H1 (cell line): ENCODE data around the gene SLC9A2. TPM values are rescaled to one million over a fixed set of nuclear protein-coding genes. Genes with fewer than 3 reads are reported as not detected.

Source experiments
- CTCF ChIA-PET: fragments of 300-600 bp; sonication (Branson Sonifier 250); formaldehyde crosslinking; loops from one replicate; lab custom pipeline; 2021; ENCODE audit not compliant: partially characterized antibody; lab: Charles Lee
- POLR2A ChIA-PET: fragments of 300-600 bp; sonication (Branson Sonifier 250); formaldehyde crosslinking; loops from one replicate; lab custom pipeline; 2021; ENCODE audit warnings: inconsistent platforms; ENCODE audit not compliant: partially characterized antibody; lab: Charles Lee
- DNase-seq, 2 experiments: peaks; one replicate each; pipeline versions ENCODE4 v3.0.0 to v3.0.0-alpha.2; 2010 to 2022; ENCODE audit warnings: low spot score in 2 of 2, low read depth in 1 of 2, mixed read lengths in 1 of 2
- FAIRE-seq: peaks from 2 replicates; lab custom pipeline; 2011; peaks lifted over from hg19 to GRCh38; lab: Jason Lieb, UNC
- H2AFZ ChIP-seq: 2 replicates; pipeline ENCODE4 v1.8.1; 2012; ENCODE audit warnings: low read length, inconsistent platforms
- H2AK5ac ChIP-seq: 2 replicates; pipeline ENCODE4 v1.6.1; 2013; ENCODE audit warnings: low read depth, low read length
- H2BK120ac ChIP-seq: replicated peaks from 2 replicates; pipeline ENCODE3; 2013; ENCODE audit warnings: low read depth, low read length, inconsistent platforms
- H2BK12ac ChIP-seq: 2 replicates; pipeline ENCODE4 v1.6.1; 2013; ENCODE audit warnings: low read depth, low read length
- H2BK15ac ChIP-seq: 2 replicates; pipeline ENCODE4 v1.6.1; 2013; ENCODE audit warnings: low read length
- H2BK20ac ChIP-seq: 2 replicates; pipeline ENCODE4 v1.6.1; 2013; ENCODE audit warnings: low read length
- H2BK5ac ChIP-seq: 2 replicates; pipeline ENCODE4 v1.6.1; 2013; ENCODE audit warnings: low read depth, low read length
- H3K14ac ChIP-seq: 2 replicates; pipeline ENCODE4 v1.6.1; 2013; ENCODE audit warnings: inconsistent platforms; ENCODE audit not compliant: insufficient read length
- H3K18ac ChIP-seq: 2 replicates; pipeline ENCODE4 v1.6.1; 2013; ENCODE audit warnings: low read length; ENCODE audit errors: extremely low read depth
- H3K23ac ChIP-seq: 2 replicates; pipeline ENCODE4 v1.6.1; 2013; ENCODE audit warnings: inconsistent platforms; ENCODE audit not compliant: insufficient read length
- H3K23me2 ChIP-seq: 2 replicates; pipeline ENCODE4 v1.6.1; 2013; ENCODE audit warnings: low read depth, low read length
- H3K27ac ChIP-seq: 2 replicates; pipeline ENCODE4 v1.6.1; 2011; ENCODE audit warnings: low read depth, low read length, inconsistent platforms
- H3K27me3 ChIP-seq, 4 experiments: replicated peaks in 1 of 4; 1 replicate in 1 of 4; 2 replicates in 3 of 4; pipeline versions ENCODE4 v1.6.1 to v1.8.1; 2011 to 2013; ENCODE audit warnings: low read length in 3 of 4, mild to moderate bottlenecking in 3 of 4, inconsistent platforms in 2 of 4, mixed read lengths in 2 of 4, moderate library complexity in 1 of 4; ENCODE audit not compliant: control insufficient read depth in 3 of 4, insufficient read depth in 3 of 4; ENCODE audit errors: extremely low read depth in 1 of 4
- H3K36me3 ChIP-seq, 4 experiments: 2 replicates each; pipeline versions ENCODE4 v1.6.1 to v1.8.1; 2011 to 2013; ENCODE audit warnings: mild to moderate bottlenecking in 4 of 4, low read length in 3 of 4, moderate library complexity in 2 of 4, control low read depth in 1 of 4, inconsistent platforms in 1 of 4; ENCODE audit not compliant: insufficient read depth in 4 of 4, control insufficient read depth in 2 of 4
- H3K4ac ChIP-seq: replicated peaks from 2 replicates; pipeline ENCODE3; 2013; ENCODE audit warnings: low read length, low read depth, mixed read lengths, inconsistent platforms; ENCODE audit not compliant: insufficient read length
- H3K4me1 ChIP-seq, 4 experiments: replicated peaks in 1 of 4; 1 replicate in 1 of 4; 2 replicates in 3 of 4; pipeline versions ENCODE4 v1.6.1 to v1.8.1; 2011 to 2013; ENCODE audit warnings: low read length in 3 of 4, inconsistent platforms in 2 of 4, mixed read lengths in 1 of 4; ENCODE audit not compliant: insufficient read depth in 4 of 4, control insufficient read depth in 3 of 4
- H3K4me2 ChIP-seq, 2 experiments: 2 replicates each; pipeline versions ENCODE4 v1.6.1 to v1.8.1; 2011 to 2013; ENCODE audit warnings: low read depth in 2 of 2, low read length in 2 of 2, control low read depth in 1 of 2, inconsistent platforms in 1 of 2, mild to moderate bottlenecking in 1 of 2; ENCODE audit not compliant: insufficient read depth in 1 of 2
- H3K4me3 ChIP-seq, 4 experiments: fragments of 200-600, 300-600 bp in 1 of 4; sonication (generic), shearing (Covaris generic), sonication (Bioruptor Twin) in 1 of 4; 2 replicates each; pipeline versions ENCODE4 v1.5.1 to v1.8.1; 2011 to 2016; ENCODE audit warnings: low read length in 4 of 4, low read depth in 3 of 4, control low read depth in 2 of 4, inconsistent platforms in 2 of 4, mild to moderate bottlenecking in 2 of 4, mixed read lengths in 1 of 4, moderate library complexity in 1 of 4; ENCODE audit not compliant: insufficient read depth in 2 of 4; ENCODE audit errors: extremely low read depth in 1 of 4
- H3K56ac ChIP-seq: replicated peaks from 2 replicates; pipeline ENCODE3; 2013; ENCODE audit warnings: low read depth, mild to moderate bottlenecking, mixed read lengths, low read length, inconsistent platforms; ENCODE audit not compliant: insufficient read length
- H3K79me1 ChIP-seq: 2 replicates; pipeline ENCODE4 v1.6.1; 2013; ENCODE audit warnings: low read depth, low read length, control low read depth
- H3K79me2 ChIP-seq, 2 experiments: 2 replicates each; pipeline versions ENCODE4 v1.6.1 to v1.8.1; 2012 to 2013; ENCODE audit warnings: low read length in 2 of 2, mild to moderate bottlenecking in 2 of 2, inconsistent platforms in 1 of 2; ENCODE audit not compliant: insufficient read depth in 2 of 2, control insufficient read depth in 1 of 2
- H3K9ac ChIP-seq, 4 experiments: replicated peaks in 1 of 4; 1 replicate in 1 of 4; 2 replicates in 3 of 4; pipeline versions ENCODE4 v1.6.1 to v1.8.1; 2011 to 2013; ENCODE audit warnings: low read depth in 3 of 4, low read length in 3 of 4, control low read depth in 2 of 4, mild to moderate bottlenecking in 2 of 4, moderate library complexity in 2 of 4, inconsistent platforms in 1 of 4; ENCODE audit errors: extremely low read depth in 1 of 4
- H3K9me3 ChIP-seq, 2 experiments: 2 replicates each; pipeline versions ENCODE4 v1.6.1 to v1.8.1; 2012 to 2013; ENCODE audit warnings: mild to moderate bottlenecking in 2 of 2, moderate library complexity in 2 of 2, control low read depth in 1 of 2, inconsistent platforms in 1 of 2, low read depth in 1 of 2, low read length in 1 of 2, mixed read lengths in 1 of 2; ENCODE audit not compliant: insufficient read depth in 2 of 2
- H4K20me1 ChIP-seq, 2 experiments: replicated peaks in 1 of 2; 2 replicates each; pipeline versions ENCODE3 to v1.8.1; 2011 to 2013; ENCODE audit warnings: inconsistent platforms in 2 of 2, low read length in 2 of 2, mild to moderate bottlenecking in 1 of 2; ENCODE audit not compliant: insufficient read depth in 2 of 2, control insufficient read depth in 1 of 2
- H4K5ac ChIP-seq: 2 replicates; pipeline ENCODE4 v1.6.1; 2013; ENCODE audit warnings: low read length, low read depth, mixed read lengths, inconsistent platforms; ENCODE audit not compliant: insufficient read length
- H4K8ac ChIP-seq: 2 replicates; pipeline ENCODE4 v1.8.0; 2013; ENCODE audit warnings: mild to moderate bottlenecking, moderate library complexity, low read length, inconsistent platforms; ENCODE audit not compliant: insufficient read depth; ENCODE audit errors: extremely low read depth
- H4K91ac ChIP-seq: replicated peaks from 2 replicates; pipeline ENCODE3; 2013; ENCODE audit warnings: low read length, mixed read lengths, inconsistent platforms; ENCODE audit not compliant: insufficient read length
- BRCA1 ChIP-seq: IDR thresholded peaks from 2 replicates; pipeline ENCODE4 v1.6.1; 2012; ENCODE audit warnings: low read depth, low read length, improper control_type of control experiment
- GTF2F1 ChIP-seq: IDR thresholded peaks from 2 replicates; pipeline ENCODE4 v1.6.1; 2012; ENCODE audit warnings: low read depth, low read length, improper control_type of control experiment, borderline replicate concordance
- JUN ChIP-seq: IDR thresholded peaks from 2 replicates; pipeline ENCODE4 v1.6.1; 2011; ENCODE audit warnings: low read depth, mild to moderate bottlenecking, improper control_type of control experiment, low read length
- KDM5A ChIP-seq: fragments of 200-600 bp; IDR thresholded peaks from 2 replicates; pipeline ENCODE4 v1.7.1; 2012; ENCODE audit warnings: mild to moderate bottlenecking, low read length, inconsistent platforms, mixed read lengths
- MAFK ChIP-seq: IDR thresholded peaks from 2 replicates; pipeline ENCODE4 v1.6.1; 2012; ENCODE audit warnings: low read depth, mild to moderate bottlenecking, improper control_type of control experiment, low read length
- POU5F1 ChIP-seq: IDR thresholded peaks from 2 replicates; pipeline ENCODE4 v1.6.1; 2011; ENCODE audit warnings: low read depth, mild to moderate bottlenecking, low read length, moderate library complexity
- RAD21 ChIP-seq, 2 experiments: IDR thresholded peaks in 1 of 2; conservative IDR thresholded peaks in 1 of 2; 2 replicates each; pipeline ENCODE4 v1.6.1; 2011; ENCODE audit warnings: low read depth in 2 of 2, low read length in 2 of 2, improper control_type of control experiment in 1 of 2, inconsistent platforms in 1 of 2, mild to moderate bottlenecking in 1 of 2, moderate library complexity in 1 of 2
- RBBP5 ChIP-seq: IDR thresholded peaks from 2 replicates; pipeline ENCODE4 v1.7.1; 2012; ENCODE audit warnings: low read depth, mild to moderate bottlenecking, inconsistent platforms, low read length, moderate library complexity, borderline replicate concordance
- RFX5 ChIP-seq: IDR thresholded peaks from 2 replicates; pipeline ENCODE4 v1.6.1; 2011; ENCODE audit warnings: low read depth, low read length, improper control_type of control experiment, borderline replicate concordance
- RNF2 ChIP-seq: fragments of 200-900, 300-1000 bp; sonication (generic); IDR thresholded peaks from 2 replicates; pipeline ENCODE4 v1.7.1; 2016; ENCODE audit warnings: borderline replicate concordance, low read depth, mild to moderate bottlenecking, antibody characterized with exemption, low read length; ENCODE audit not compliant: poor library complexity, severe bottlenecking; ENCODE audit errors: missing control alignments
- SP2 ChIP-seq: IDR thresholded peaks from 2 replicates; pipeline ENCODE4 v1.6.1; 2012; ENCODE audit warnings: mild to moderate bottlenecking, low read length, inconsistent platforms
- TAF7 ChIP-seq: optimal IDR thresholded peaks from 2 replicates; pipeline ENCODE3; 2011; ENCODE audit warnings: low read depth, mild to moderate bottlenecking, inconsistent platforms, low read length, moderate library complexity, borderline replicate concordance
- WGBS, 2 experiments: shearing (Covaris generic) in 1 of 2; methylation state at CpG; one replicate each; pipeline versions ENCODE4 v1.1.6 to v1.1.7; 2013 to 2015; ENCODE audit warnings: low lambda C conversion rate in 2 of 2, mixed read lengths in 2 of 2, inconsistent platforms in 1 of 2, low coverage in 1 of 2, missing lambda C conversion rate in 1 of 2; ENCODE audit not compliant: insufficient replicate concordance in 2 of 2, insufficient coverage in 1 of 2, insufficient read length in 1 of 2; ENCODE audit errors: extremely low coverage in 1 of 2, missing lambda C conversion rate in 1 of 2; 5-methylcytosine and 5-hydroxymethylcytosine counted together
- polyA plus RNA-seq, 7 experiments: library from polyadenylated mRNA; depleted of rRNA in 3 of 7; stranded (reverse) in 5 of 7; unstranded in 2 of 7; fragments of >200 nt in 5 of 7; fragments of 200-250 nt in 2 of 7; gene quantifications; 1 replicate in 5 of 7; 2 replicates in 1 of 7; 4 replicates in 1 of 7; pipeline versions ENCODE4 v1.2.1 to v1.2.3, GENCODE V29; 2011 to 2013; ENCODE audit warnings: missing spikeins in 2 of 7, mixed read lengths in 2 of 7
- total RNA-seq: library from RNA; stranded (reverse); fragmentation: NEBNext Ultra II Directional; extraction: Animal tissue kit (Norgen Biotek cat#: 25700); gene quantifications from 2 replicates; pipeline ENCODE4 v1.2.1, GENCODE V29; 2021
- TF ChIP-seq, protein P1 (sequence below): IDR thresholded peaks from 2 replicates; pipeline ENCODE4 v1.6.1; 2011; ENCODE audit warnings: low read depth, mild to moderate bottlenecking, low read length; ENCODE audit not compliant: insufficient read depth

Gene SLC9A2
- total and polyA plus RNA-seq, 2 of the 8 experiments (the other 6 are each of a cell fraction or from before 2014, with no cell fraction given): 0.06 to 0.13 TPM

DNA sequence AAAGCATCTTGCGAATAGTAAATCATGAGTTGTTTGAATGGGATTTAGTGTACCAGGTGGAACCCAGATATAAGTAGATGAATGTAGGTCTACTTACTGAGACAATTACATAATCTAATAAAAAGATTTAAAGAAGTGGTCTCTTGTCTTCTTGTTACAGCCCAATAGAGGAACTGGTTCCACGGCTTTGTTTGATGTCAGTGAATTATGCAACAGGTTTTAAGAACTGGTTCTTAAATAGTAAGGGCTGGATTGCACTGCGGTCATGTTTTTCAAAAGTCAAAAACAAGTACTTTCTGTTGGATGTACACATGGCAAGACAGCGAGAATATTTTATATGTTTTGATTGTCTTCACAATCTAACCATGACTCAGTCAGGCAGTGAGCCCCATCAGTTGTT lies 15.4 kb upstream of the SLC9A2 start:
- Histone ChIP-seq H2BK5ac (no peak overlapping the region), H3K4me2 (no peak overlapping the region), H3K23me2 (no peaks in the 10 kb centered on the region), H4K91ac (no peak overlapping the region), H3K27me3 (no peaks in the 10 kb centered on the region), H4K5ac (no peak overlapping the region), H3K9me3 (no peaks in the 10 kb centered on the region), H2AFZ (no peak overlapping the region), H3K14ac (no peak overlapping the region), H3K27ac (no peak overlapping the region), H2BK20ac (no peak overlapping the region), H2AK5ac (no peak overlapping the region), H3K4me1 (0 out of 7 replicates have a peak, but pooled peaks cover 0 to 2% (median 0%) of the 10 kb centered on the region in 4 experiments), H2BK120ac (no peak overlapping the region), H3K9ac (no peak overlapping the region), H3K4ac (no peak overlapping the region), H3K79me2 (no peaks in the 10 kb centered on the region), H2BK12ac (no peak overlapping the region), H3K4me3 (no peak overlapping the region), H3K18ac (no peak overlapping the region), H3K56ac (no peak overlapping the region), H3K23ac (no peak overlapping the region), H3K79me1 (no peaks in the 10 kb centered on the region), H2BK15ac (no peak overlapping the region), H4K20me1 (no peaks in the 10 kb centered on the region), H4K8ac (no peak overlapping the region), H3K36me3 (no peaks in the 10 kb centered on the region)
- ChIA-PET POLR2A (no interaction called here), CTCF (interaction anchor here (1.2 to 4.3 kb wide), 5 partner anchors 8 to 154 kb away, joined by 3 to 23 read pairs (median 4); partner anchors contain the start of gene SLC9A4)
- WGBS, 2 experiments: 93% methylated on average over 4 of the region's 4 CpGs; no CpG with 5 or more reads in 1 of the 2 experiments
- FAIRE-seq (no peak), DNase-seq (no peak)
- TF ChIP-seq BRCA1: no peak
- no peak for TF ChIP-seq RFX5
- TF ChIP-seq, protein P1, sequence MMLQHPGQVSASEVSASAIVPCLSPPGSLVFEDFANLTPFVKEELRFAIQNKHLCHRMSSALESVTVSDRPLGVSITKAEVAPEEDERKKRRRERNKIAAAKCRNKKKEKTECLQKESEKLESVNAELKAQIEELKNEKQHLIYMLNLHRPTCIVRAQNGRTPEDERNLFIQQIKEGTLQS: no peak
- no peak for TF ChIP-seq RAD21 (IDR thresholded peaks at IDR 0.05 in 1 of 2, conservative IDR thresholded peaks at IDR 0.05 in 1 of 2; ENCODE audit: low read depth in 2 of 2, low read length in 2 of 2)
- TF ChIP-seq KDM5A: no peak
- no peak for TF ChIP-seq GTF2F1
- no peak for TF ChIP-seq TAF7
- TF ChIP-seq RBBP5: no peak
- no peak for TF ChIP-seq RNF2
- TF ChIP-seq SP2: no peak
- TF ChIP-seq JUN: no peak
- no peak for TF ChIP-seq POU5F1
- TF ChIP-seq MAFK: no peak
